Upper lobe of left lung (tissue), 6 donors: ENCODE results near the gene ANKRD13B. TPM values are rescaled to one million over a fixed set of nuclear protein-coding genes. Genes with fewer than 3 reads are reported as not detected.

Source experiments
- ATAC-seq, 2 donors: fragments of 200-7000 bp; cut with Tn5 transposase; one replicate each; pipeline ENCODE4 v1.9.1; 2022; ENCODE audit warnings: mild to moderate bottlenecking in 2 of 2, moderate library complexity in 2 of 2; ENCODE audit not compliant: low FRiP score in 2 of 2
- DNase-seq, 2 donors: peaks; one replicate each; pipeline ENCODE4 v3.0.0-alpha.2; 2019 to 2020
- H3K27ac ChIP-seq, 4 donors: fragments of 200-600 bp; sonication (generic); one replicate each; pipeline ENCODE4 v1.5.1; 2016 to 2019
- H3K27me3 ChIP-seq, 4 donors: fragments of 200-600 bp; sonication (generic); one replicate each; pipeline ENCODE4 v1.5.1; 2017 to 2019
- H3K36me3 ChIP-seq, 4 donors: fragments of 200-600 bp; sonication (generic); one replicate each; pipeline ENCODE4 v1.5.1; 2016 to 2019
- H3K4me1 ChIP-seq, 4 donors: fragments of 200-600 bp; sonication (generic); one replicate each; pipeline ENCODE4 v1.5.1; 2018 to 2019
- H3K4me3 ChIP-seq, 4 donors: fragments of 200-600 bp; sonication (generic); one replicate each; pipeline ENCODE4 v1.5.1; 2017 to 2019; ENCODE audit warnings: mild to moderate bottlenecking in 2 of 4, moderate library complexity in 1 of 4
- H3K9me3 ChIP-seq, 4 donors: fragments of 200-600 bp; sonication (generic); one replicate each; pipeline ENCODE4 v1.5.1; 2018 to 2019
- CTCF ChIP-seq, 6 experiments: fragments of 450-650 bp in 4 of 6; fragments of 200-600 bp in 2 of 6; sonication (generic) in 2 of 6; IDR thresholded peaks; one replicate each; pipeline ENCODE4 v1.5.1; 2016 to 2019; ENCODE audit warnings: antibody characterized with exemption in 6 of 6
- EP300 ChIP-seq, 4 donors: sonication (generic); formaldehyde crosslinking; IDR thresholded peaks; one replicate each; pipeline ENCODE4 v1.5.1; 2017; ENCODE audit warnings: antibody characterized with exemption in 4 of 4, control low read depth in 2 of 4
- POLR2A ChIP-seq, 4 donors: fragments of 450-650 bp; IDR thresholded peaks; one replicate each; pipeline ENCODE4 v1.5.1; 2016 to 2017; ENCODE audit warnings: antibody characterized with exemption in 4 of 4, mild to moderate bottlenecking in 2 of 4
- POLR2AphosphoS5 ChIP-seq, 2 donors: sonication (generic); formaldehyde crosslinking; IDR thresholded peaks; one replicate each; pipeline ENCODE4 v1.5.1; 2017; ENCODE audit warnings: antibody characterized with exemption in 2 of 2
- WGBS, 2 donors: methylation state at CpG; one replicate each; pipeline ENCODE4 v1.1.5; 2017 to 2018; 5-methylcytosine and 5-hydroxymethylcytosine counted together
- total RNA-seq, 6 donors: library from RNA; depleted of rRNA in 4 of 6; stranded (reverse); fragments of >200 nt in 4 of 6; gene quantifications; one replicate each; pipeline versions ENCODE4 v1.1.0 to v1.2.1, GENCODE V29; 2016 to 2021
- donor health status: DM: no; HTN: no; CAD: no; lungs with moderate emphysema.
- donor health status: DM: no; HTN: yes; CAD: no; lungs with severe emphysema.

Gene ANKRD13B
- total RNA-seq, 6 donors from 2014 or later, result 1.5 to 24.1 (median 3.9) TPM

DNA sequence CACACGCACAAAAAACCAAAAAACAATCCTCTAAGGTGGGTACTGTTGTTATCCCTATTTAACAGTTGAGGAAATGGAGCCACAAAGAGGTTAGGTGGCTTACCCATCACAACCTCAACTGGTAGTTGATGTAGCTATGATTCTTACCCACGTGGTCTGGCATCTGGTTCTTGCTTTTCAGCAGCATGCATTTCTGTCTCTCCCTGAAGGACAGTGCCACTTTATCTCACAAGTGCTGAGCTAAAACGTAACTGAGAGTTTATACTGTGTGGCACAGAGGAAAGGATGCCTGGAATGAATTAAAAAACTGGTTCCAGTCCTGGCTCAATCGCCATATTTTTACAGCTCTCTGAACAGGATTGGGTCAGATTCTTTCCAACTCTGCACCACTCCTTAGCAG, 31.7 kb downstream of the ANKRD13B start:
- ATAC-seq (no peak), DNase-seq (no peak)
- no peak overlapping the region for H3K4me3 ChIP-seq
- H3K27me3 ChIP-seq, result peaks cover 0 to 2% (median 0%) of the 10 kb centered on the region in 4 donors
- 75 to 83% methylated on average over 4 of the region's 4 CpGs for WGBS, 2 donors
- H3K4me1 ChIP-seq, result peaks cover 11 to 18% (median 16%) of the 10 kb centered on the region in 4 donors
- peaks cover 0 to 10% (median 2%) of the 10 kb centered on the region in 4 donors for H3K36me3 ChIP-seq
- no peaks in the 10 kb centered on the region for H3K9me3 ChIP-seq
- H3K27ac ChIP-seq, result no peak overlapping the region
- no peak for TF ChIP-seq POLR2AphosphoS5 (IDR thresholded peaks at IDR 0.05)
- TF ChIP-seq POLR2A (IDR thresholded peaks at IDR 0.05), result no peak
- no peak for TF ChIP-seq CTCF (IDR thresholded peaks at IDR 0.05)
- no peak for TF ChIP-seq EP300 (IDR thresholded peaks at IDR 0.05)

DNA sequence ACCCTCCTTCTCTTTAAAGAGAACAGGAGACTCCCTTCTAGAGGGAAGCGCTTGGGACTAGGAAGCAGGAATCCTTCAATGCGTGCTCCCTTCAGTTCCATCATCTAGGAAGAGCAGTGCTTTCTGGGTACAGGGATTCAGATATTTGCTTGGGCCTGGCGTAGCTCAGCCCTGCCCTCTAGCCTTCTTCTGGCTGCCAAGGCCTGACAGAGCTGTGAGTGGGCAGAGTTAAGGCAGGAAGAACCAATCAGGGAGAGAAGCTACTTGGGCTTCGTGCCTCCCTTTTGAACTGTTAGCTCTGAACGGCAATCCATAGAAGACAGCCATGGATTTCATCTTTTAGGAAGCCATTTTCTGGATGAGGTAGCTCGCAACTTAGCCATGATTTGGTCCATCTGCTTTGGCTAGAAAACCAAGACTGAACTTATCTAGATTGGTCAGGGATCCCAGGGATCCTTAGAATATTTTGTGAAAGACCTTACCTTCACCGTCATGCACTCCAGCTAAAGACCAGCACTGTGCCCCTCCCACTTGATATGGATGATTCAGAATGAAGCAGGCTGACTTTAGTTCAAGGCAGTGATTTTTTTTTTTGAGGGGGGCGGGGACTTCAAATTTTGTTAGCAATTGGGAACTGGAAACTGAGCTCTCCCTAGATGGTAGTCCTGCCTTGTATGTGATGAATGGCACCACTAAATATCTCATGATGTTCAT, 32.3 kb downstream of the ANKRD13B start:
- peaks cover 0 to 2% (median 0%) of the 10 kb centered on the region in 4 donors for H3K27me3 ChIP-seq
- H3K36me3 ChIP-seq, result peaks cover 0 to 16% (median 5%) of the 10 kb centered on the region in 4 donors
- no peaks in the 10 kb centered on the region for H3K9me3 ChIP-seq
- H3K4me1 ChIP-seq, result peaks cover 11 to 18% (median 16%) of the 10 kb centered on the region in 4 donors
- no peak overlapping the region for H3K27ac ChIP-seq
- ATAC-seq (no peak), DNase-seq (no peak)
- TF ChIP-seq POLR2A (IDR thresholded peaks at IDR 0.05) (no peak), EP300 (IDR thresholded peaks at IDR 0.05) (no peak), POLR2AphosphoS5 (IDR thresholded peaks at IDR 0.05) (no peak), CTCF (IDR thresholded peaks at IDR 0.05) (no peak)
- H3K4me3 ChIP-seq, result no peak overlapping the region
- WGBS, 2 donors, result 78 to 88% methylated on average over 8 of the region's 8 CpGs

DNA sequence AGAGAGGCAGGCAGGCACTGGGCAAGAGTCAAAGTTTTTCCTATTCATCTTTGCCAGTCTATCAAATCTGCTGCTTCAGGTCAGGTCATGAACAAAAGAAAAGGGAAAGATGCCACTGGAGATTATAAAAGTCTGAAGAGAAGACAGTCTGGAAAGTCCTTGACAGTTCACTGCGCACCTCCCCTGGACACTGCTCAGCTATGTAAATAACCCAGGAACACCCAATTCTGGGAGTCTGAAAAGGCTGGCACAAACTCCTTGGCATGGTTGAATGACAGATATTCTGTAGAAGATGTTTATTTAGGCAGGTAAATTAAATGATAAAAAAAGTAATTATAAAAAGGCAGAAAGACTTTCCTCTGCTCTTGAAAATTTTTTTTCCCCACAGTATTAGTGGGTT, 35.0 kb downstream of the ANKRD13B start:
- peaks cover 0 to 1% (median 0%) of the 10 kb centered on the region in 4 donors for H3K27me3 ChIP-seq
- no peaks in the 10 kb centered on the region for H3K9me3 ChIP-seq
- 76 to 84% methylated on average over 1 of the region's 1 CpG for WGBS, 2 donors
- no peak for DNase-seq
- ATAC-seq, result no peak
- no peak for TF ChIP-seq POLR2AphosphoS5 (IDR thresholded peaks at IDR 0.05)
- no peak for TF ChIP-seq POLR2A (IDR thresholded peaks at IDR 0.05)
- no peak for TF ChIP-seq CTCF (IDR thresholded peaks at IDR 0.05)
- TF ChIP-seq EP300 (IDR thresholded peaks at IDR 0.05), result no peak
- H3K4me1 ChIP-seq, result peaks cover 2 to 4% (median 3%) of the 10 kb centered on the region in 4 donors
- H3K27ac ChIP-seq, result no peak overlapping the region
- H3K36me3 ChIP-seq, result peaks cover 19 to 39% (median 27%) of the 10 kb centered on the region in 4 donors
- no peak overlapping the region for H3K4me3 ChIP-seq

DNA sequence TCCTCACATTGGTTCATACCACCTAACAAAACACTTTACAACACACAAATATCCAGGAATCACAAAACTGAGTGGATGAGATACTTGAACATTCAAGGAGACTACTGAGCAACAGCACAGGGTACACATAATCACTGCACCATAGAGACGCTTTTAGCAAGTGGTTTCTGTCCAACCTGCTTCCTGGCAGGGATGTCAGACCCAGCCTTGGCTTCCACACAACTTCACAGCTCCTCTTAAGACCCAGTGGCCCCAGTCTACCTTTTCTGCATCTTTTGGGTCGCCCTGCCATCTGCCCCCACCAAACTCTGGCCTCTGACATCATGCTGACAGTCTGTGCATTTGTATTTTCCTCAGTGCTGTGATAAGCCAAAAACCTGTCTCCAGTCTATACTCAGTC, 35.7 kb downstream of the ANKRD13B start:
- Histone ChIP-seq H3K36me3 (peaks cover 19 to 44% (median 31%) of the 10 kb centered on the region in 4 donors), H3K4me1 (no peaks in the 10 kb centered on the region), H3K27me3 (no peaks in the 10 kb centered on the region), H3K27ac (no peak overlapping the region), H3K9me3 (no peaks in the 10 kb centered on the region), H3K4me3 (no peak overlapping the region)
- TF ChIP-seq POLR2A (IDR thresholded peaks at IDR 0.05), result no peak
- TF ChIP-seq EP300 (IDR thresholded peaks at IDR 0.05), result no peak
- TF ChIP-seq CTCF (IDR thresholded peaks at IDR 0.05), result no peak
- TF ChIP-seq POLR2AphosphoS5 (IDR thresholded peaks at IDR 0.05), result no peak
- ATAC-seq, result no peak
- no peak for DNase-seq
- 80 to 89% methylated on average over 2 of the region's 2 CpGs for WGBS, 2 donors

GRCh38 chr17:29629839-29630238, 36.9 kb downstream of the ANKRD13B start:
- Histone ChIP-seq H3K4me1 (no peaks in the 10 kb centered on the region), H3K36me3 (peaks cover 22 to 56% (median 36%) of the 10 kb centered on the region in 4 donors), H3K27ac (no peak overlapping the region), H3K27me3 (no peaks in the 10 kb centered on the region), H3K9me3 (no peaks in the 10 kb centered on the region), H3K4me3 (no peak overlapping the region)
- ATAC-seq (no peak), DNase-seq (no peak)
- TF ChIP-seq EP300 (IDR thresholded peaks at IDR 0.05), result no peak
- TF ChIP-seq CTCF (IDR thresholded peaks at IDR 0.05), result no peak
- no peak for TF ChIP-seq POLR2AphosphoS5 (IDR thresholded peaks at IDR 0.05)
- no peak for TF ChIP-seq POLR2A (IDR thresholded peaks at IDR 0.05)
- 57 to 72% methylated on average over 2 of the region's 2 CpGs for WGBS, 2 donors
